ENCODE measurements around the gene C2orf92.

GRCh38 chr2:97724501-97724900 lies 55.0 kb downstream of the C2orf92 start:
- no peak for TF ChIP-seq ZFP3 (CRISPR knock-in tag; IDR thresholded peaks at IDR 0.05)
- no peak for TF ChIP-seq RARB (CRISPR knock-in tag; IDR thresholded peaks at IDR 0.05)
- no peak for TF ChIP-seq PATZ1 (CRISPR knock-in tag; IDR thresholded peaks at IDR 0.05; ENCODE audit: borderline replicate concordance)
- TF ChIP-seq ZNF8 (CRISPR knock-in tag; IDR thresholded peaks at IDR 0.05), result no peak
- TF ChIP-seq OSR1 (CRISPR knock-in tag; IDR thresholded peaks at IDR 0.05), result no peak
- no peak for TF ChIP-seq TOX (CRISPR knock-in tag; IDR thresholded peaks at IDR 0.05; ENCODE audit: borderline replicate concordance)
- TF ChIP-seq CSDC2 (CRISPR knock-in tag; IDR thresholded peaks at IDR 0.05), result no peak
- TF ChIP-seq BACH2 (CRISPR knock-in tag; IDR thresholded peaks at IDR 0.05; ENCODE audit: borderline replicate concordance), result no peak
- TF ChIP-seq CSRNP3 (CRISPR knock-in tag; IDR thresholded peaks at IDR 0.05), result no peak
- TF ChIP-seq ARNTL (CRISPR knock-in tag; IDR thresholded peaks at IDR 0.05; ENCODE audit: borderline replicate concordance, low read depth), result no peak
- no peak for TF ChIP-seq SNAI2 (CRISPR knock-in tag; IDR thresholded peaks at IDR 0.05)
- TF ChIP-seq TCF4 (CRISPR knock-in tag; IDR thresholded peaks at IDR 0.05; ENCODE audit: borderline replicate concordance), result no peak
- no peak for TF ChIP-seq ZNF70 (CRISPR knock-in tag; IDR thresholded peaks at IDR 0.05)
